Right lobe of liver (tissue), 4 donors: Measurements from ENCODE around the gene LEKR1.
A peak's percentile ranks its signal among the peaks of the same experiment; 100 is the strongest.

ENCODE experiments used
- CTCF ChIP-seq, 4 donors: fragments of 200-600 bp in 3 of 4; fragments of 450-650 bp in 1 of 4; IDR thresholded peaks; one replicate each; pipeline versions ENCODE4 v1.5.1 to v1.8.0; 2016 to 2022; ENCODE audit warnings: antibody characterized with exemption in 4 of 4, mild to moderate bottlenecking in 2 of 4
- POLR2A ChIP-seq: fragments of 450-650 bp; IDR thresholded peaks from one replicate; pipeline ENCODE4 v1.6.1; 2017; ENCODE audit warnings: antibody characterized with exemption, mild to moderate bottlenecking
- donor health status: DM: no; HTN: no; CAD: no.
- donor health status: DM: no; HTN: no; CAD: no.
- donor health status: DM: no; HTN: yes; CAD: no.

- TF ChIP-seq CTCF (IDR thresholded peaks at IDR 0.05), result no peak
- peak; percentile 29 for TF ChIP-seq POLR2A
These were observed 266.9 kb downstream of the LEKR1 start for GRCh38 chr3:157093096-157093495.
